Neural cell (in vitro differentiated cells): ENCODE data around the gene DPP7. TPM values are rescaled to one million over a fixed set of nuclear protein-coding genes. Genes with fewer than 3 reads are reported as not detected.
A peak's percentile ranks its signal among the peaks of the same experiment; 100 is the strongest.
"Not testable (repeated sequence)": the region's sequence is repeated elsewhere in the genome, so short reads cannot be mapped to it uniquely, and the experiment has no call there.

ENCODE experiments used
- H2AFZ ChIP-seq: fragments of 200-600, 300-800 bp; sonication (generic), shearing (Covaris generic); 2 replicates; pipeline ENCODE4 v1.6.0; 2014; ENCODE audit warnings: low read depth, mild to moderate bottlenecking, antibody characterized with exemption, low read length, moderate library complexity
- H3F3A ChIP-seq: fragments of 200-600 bp; shearing (Covaris generic); 2 replicates; pipeline ENCODE4 v1.6.1; 2016; ENCODE audit warnings: mild to moderate bottlenecking, moderate library complexity, mixed read lengths, antibody characterized with exemption, low read length; ENCODE audit not compliant: insufficient read depth, poor library complexity, severe bottlenecking
- H3K27ac ChIP-seq: fragments of 200-600, 300-800 bp; sonication (generic), shearing (Covaris generic); 2 replicates; pipeline ENCODE4 v1.5.1; 2014; ENCODE audit warnings: mild to moderate bottlenecking, low read length, moderate library complexity
- H3K27me3 ChIP-seq: fragments of 300-800, 200-600 bp; sonication (generic), shearing (Covaris generic); 2 replicates; pipeline ENCODE4 v1.6.0; 2014; ENCODE audit warnings: mild to moderate bottlenecking, low read depth, low read length, moderate library complexity; ENCODE audit not compliant: insufficient read depth
- H3K36me3 ChIP-seq: fragments of 300-800, 200-600 bp; sonication (generic), shearing (Covaris generic); 2 replicates; pipeline ENCODE4 v1.5.1; 2014; ENCODE audit warnings: mild to moderate bottlenecking, antibody characterized with exemption, low read length, moderate library complexity; ENCODE audit not compliant: insufficient read depth
- H3K4me2 ChIP-seq: fragments of 300-800, 200-600 bp; sonication (generic), shearing (Covaris generic); 2 replicates; pipeline ENCODE4 v1.6.0; 2014; ENCODE audit warnings: mild to moderate bottlenecking, low read length
- H3K4me3 ChIP-seq: fragments of 300-800, 200-600 bp; sonication (generic), shearing (Covaris generic); 2 replicates; pipeline ENCODE4 v1.5.1; 2014; ENCODE audit warnings: mild to moderate bottlenecking, low read length, moderate library complexity
- H3K79me2 ChIP-seq: fragments of 200-600 bp; shearing (Covaris generic); replicated peaks from 2 replicates; pipeline ENCODE4 v1.6.0; 2014; ENCODE audit warnings: mild to moderate bottlenecking, low read length, moderate library complexity; ENCODE audit not compliant: insufficient read depth
- H3K9ac ChIP-seq: fragments of 300-800, 200-600 bp; sonication (generic), shearing (Covaris generic); 2 replicates; pipeline ENCODE4 v1.6.1; 2016; ENCODE audit warnings: mild to moderate bottlenecking, low read length, mixed read lengths
- H3K9me2 ChIP-seq: fragments of 200-600 bp; shearing (Covaris generic); 2 replicates; pipeline ENCODE4 v1.6.1; 2016; ENCODE audit warnings: mild to moderate bottlenecking, low read length, mixed read lengths; ENCODE audit not compliant: insufficient read depth
- H3K9me3 ChIP-seq: fragments of 200-600, 300-800 bp; sonication (generic), shearing (Covaris generic); 2 replicates; pipeline ENCODE4 v1.6.1; 2016; ENCODE audit warnings: mild to moderate bottlenecking, mixed run types, low read length, moderate library complexity, mixed read lengths
- H4K20me1 ChIP-seq: fragments of 200-600 bp; shearing (Covaris generic); 2 replicates; pipeline ENCODE4 v1.6.1; 2016; ENCODE audit warnings: mild to moderate bottlenecking, mixed run types; ENCODE audit not compliant: insufficient read depth
- CTCF ChIP-seq: fragments of 450-650 bp; IDR thresholded peaks from 2 replicates; pipeline ENCODE4 v1.5.1; 2014; ENCODE audit warnings: antibody characterized with exemption, mild to moderate bottlenecking, moderate library complexity; ENCODE audit not compliant: poor library complexity, severe bottlenecking
- EP300 ChIP-seq: fragments of 450-650 bp; conservative IDR thresholded peaks from 2 replicates; pipeline ENCODE4 v1.6.1; 2014; ENCODE audit warnings: antibody characterized with exemption, mild to moderate bottlenecking, moderate library complexity; ENCODE audit not compliant: poor library complexity, severe bottlenecking
- EZH2 ChIP-seq: fragments of 200-600, 300-800 bp; shearing (Covaris generic), sonication (generic); IDR thresholded peaks from 2 replicates; pipeline ENCODE4 v1.6.1; 2014; ENCODE audit warnings: antibody characterized with exemption, low read length, borderline replicate concordance, mild to moderate bottlenecking; ENCODE audit not compliant: insufficient read depth, poor library complexity, severe bottlenecking
- MXI1 ChIP-seq: fragments of 450-650 bp; conservative IDR thresholded peaks from 2 replicates; pipeline ENCODE4 v1.6.1; 2014; ENCODE audit warnings: antibody characterized with exemption, mild to moderate bottlenecking; ENCODE audit not compliant: poor library complexity, severe bottlenecking
- POLR2AphosphoS5 ChIP-seq: IDR thresholded peaks from 2 replicates; pipeline ENCODE4 v1.6.1; 2012
- RAD21 ChIP-seq: fragments of 450-650 bp; conservative IDR thresholded peaks from 2 replicates; pipeline ENCODE4 v1.6.1; 2014; ENCODE audit warnings: antibody characterized with exemption, mild to moderate bottlenecking, moderate library complexity
- REST ChIP-seq: IDR thresholded peaks from 2 replicates; pipeline ENCODE4 v1.6.1; 2012; ENCODE audit warnings: borderline replicate concordance
- SMC3 ChIP-seq: fragments of 450-650 bp; conservative IDR thresholded peaks from 2 replicates; pipeline ENCODE4 v1.6.1; 2014; ENCODE audit warnings: antibody characterized with exemption, mild to moderate bottlenecking, moderate library complexity; ENCODE audit not compliant: poor library complexity
- TAF1 ChIP-seq: IDR thresholded peaks from 2 replicates; pipeline ENCODE4 v1.6.1; 2012; ENCODE audit warnings: low read depth
- polyA plus RNA-seq: library from polyadenylated mRNA; depleted of rRNA; stranded (reverse); fragments of >200 nt; gene quantifications from 2 replicates; pipeline ENCODE4 v1.2.3, GENCODE V29; 2014

Gene DPP7
- polyA plus RNA-seq, 1 donor from 2014 or later: 23.3 TPM

- Histone ChIP-seq H3K27me3 (no peaks in the 10 kb centered on the region), H4K20me1 (no peaks in the 10 kb centered on the region), H3K4me3 (peak overlapping the region; percentile 95), H3K36me3 (no peaks in the 10 kb centered on the region), H3K9ac (no peak overlapping the region), H3K9me3 (no peaks in the 10 kb centered on the region), H3K4me2 (no peak overlapping the region), H3F3A (no peaks in the 10 kb centered on the region), H2AFZ (no peak overlapping the region), H3K79me2 (peaks cover 19% of the 10 kb centered on the region), H3K9me2 (no peaks in the 10 kb centered on the region), H3K27ac (no peak overlapping the region)
- TF ChIP-seq TAF1 (no peak), CTCF (no peak), REST (no peak), EZH2 (no peak), SMC3 (no peak), EP300 (no peak), MXI1 (no peak), POLR2AphosphoS5 (no peak), RAD21 (no peak)
These were observed 13.0 kb upstream of the DPP7 start for GRCh38 chr9:137127301-137128157.

GRCh38 chr9:137126786-137127185 lies 12.3 kb upstream of the DPP7 start:
- Histone ChIP-seq H3K27me3 (no peaks in the 10 kb centered on the region), H3K4me3 (no peak overlapping the region), H3K79me2 (peaks cover 19% of the 10 kb centered on the region), H2AFZ (no peak overlapping the region), H3K27ac (no peak overlapping the region), H3K9me3 (no peaks in the 10 kb centered on the region), H4K20me1 (no peaks in the 10 kb centered on the region), H3F3A (no peaks in the 10 kb centered on the region), H3K4me2 (no peak overlapping the region), H3K9me2 (no peaks in the 10 kb centered on the region), H3K36me3 (no peaks in the 10 kb centered on the region), H3K9ac (no peak overlapping the region)
- TF ChIP-seq MXI1: no peak
- TF ChIP-seq CTCF: no peak
- no peak for TF ChIP-seq REST

- not testable (repeated sequence) for H3K9me2 ChIP-seq, H3K36me3 ChIP-seq, H3F3A ChIP-seq, H2AFZ ChIP-seq, H3K4me2 ChIP-seq, H3K27ac ChIP-seq, H3K4me3 ChIP-seq, H4K20me1 ChIP-seq, H3K9me3 ChIP-seq, H3K9ac ChIP-seq, H3K27me3 ChIP-seq
- H3K79me2 ChIP-seq: peaks cover 16% of the 10 kb centered on the region
These were observed 9.5 kb upstream of the DPP7 start for GRCh38 chr9:137123952-137124462.
